Suprapubic skin (tissue), 4 donors: ENCODE data around the gene BBOF1. TPM values are rescaled to one million over a fixed set of nuclear protein-coding genes. Genes with fewer than 3 reads are reported as not detected.
A peak's percentile ranks its signal among the peaks of the same experiment; 100 is the strongest.

Experiments used
- DNase-seq, 2 donors: peaks; one replicate each; pipeline ENCODE4 v3.0.0-alpha.2; 2019; ENCODE audit warnings: low spot score in 2 of 2
- H3K27ac ChIP-seq: fragments of 200-600 bp; sonication (generic); one replicate; pipeline ENCODE4 v1.5.1; 2019
- H3K27me3 ChIP-seq: fragments of 200-600 bp; sonication (generic); one replicate; pipeline ENCODE4 v1.5.1; 2019
- H3K36me3 ChIP-seq: fragments of 200-600 bp; sonication (generic); one replicate; pipeline ENCODE4 v1.5.1; 2019
- H3K4me1 ChIP-seq: fragments of 200-600 bp; sonication (generic); one replicate; pipeline ENCODE4 v1.5.1; 2019
- H3K4me3 ChIP-seq: fragments of 200-600 bp; sonication (generic); one replicate; pipeline ENCODE4 v1.5.1; 2019; ENCODE audit warnings: mild to moderate bottlenecking
- H3K9me3 ChIP-seq: fragments of 200-600 bp; sonication (generic); one replicate; pipeline ENCODE4 v1.5.1; 2019
- CTCF ChIP-seq, 2 donors: fragments of 200-600 bp in 1 of 2; fragments of 450-650 bp in 1 of 2; sonication (generic) in 1 of 2; IDR thresholded peaks; one replicate each; pipeline ENCODE4 v1.5.1; 2016 to 2019; ENCODE audit warnings: antibody characterized with exemption in 2 of 2, mild to moderate bottlenecking in 1 of 2, moderate library complexity in 1 of 2
- EP300 ChIP-seq: sonication (generic); formaldehyde crosslinking; IDR thresholded peaks from one replicate; pipeline ENCODE4 v1.6.1; 2017; ENCODE audit warnings: antibody characterized with exemption
- POLR2A ChIP-seq, 2 donors: fragments of 450-650 bp; IDR thresholded peaks; one replicate each; pipeline ENCODE4 v1.6.1; 2017; ENCODE audit warnings: antibody characterized with exemption in 2 of 2, mild to moderate bottlenecking in 2 of 2, moderate library complexity in 2 of 2
- POLR2AphosphoS5 ChIP-seq, 3 donors: sonication (generic); formaldehyde crosslinking; IDR thresholded peaks; one replicate each; pipeline ENCODE4 v1.6.1; 2017; ENCODE audit warnings: antibody characterized with exemption in 3 of 3
- WGBS: methylation state at CpG from one replicate; pipeline ENCODE4 v1.1.5; 2018; 5-methylcytosine and 5-hydroxymethylcytosine counted together
- total RNA-seq, 4 donors: library from RNA; depleted of rRNA; stranded (reverse); fragments of >200 nt; gene quantifications; one replicate each; pipeline ENCODE4 v1.1.0, GENCODE V29; 2016

The BBOF1 gene
- total RNA-seq, 4 donors from 2014 or later, result 2.4 to 5.3 (median 3.9) TPM

- H3K27ac ChIP-seq, result no peak overlapping the region
- DNase-seq, result no peak
- H3K9me3 ChIP-seq, result no peaks in the 10 kb centered on the region
- H3K36me3 ChIP-seq, result peaks cover 9% of the 10 kb centered on the region
- H3K4me3 ChIP-seq, result no peak overlapping the region
- no peaks in the 10 kb centered on the region for H3K4me1 ChIP-seq
- no peak for TF ChIP-seq POLR2AphosphoS5 (IDR thresholded peaks at IDR 0.05)
- no peak for TF ChIP-seq POLR2A (IDR thresholded peaks at IDR 0.05)
- TF ChIP-seq EP300, result no peak
- no peak for TF ChIP-seq CTCF (IDR thresholded peaks at IDR 0.05)
- 83% methylated on average over 3 of the region's 3 CpGs for WGBS
- no peaks in the 10 kb centered on the region for H3K27me3 ChIP-seq
Measured at GRCh38 chr14:74034572-74034971, 15.4 kb downstream of the BBOF1 start.

GRCh38 chr14:74035556-74035955 is 16.4 kb downstream of the BBOF1 start:
- WGBS, result 93% methylated on average over 4 of the region's 4 CpGs
- TF ChIP-seq POLR2AphosphoS5 (IDR thresholded peaks at IDR 0.05) (no peak), CTCF (IDR thresholded peaks at IDR 0.05) (no peak)
- Histone ChIP-seq H3K4me3 (no peak overlapping the region), H3K27me3 (no peaks in the 10 kb centered on the region), H3K27ac (no peak overlapping the region), H3K4me1 (no peaks in the 10 kb centered on the region), H3K36me3 (peaks cover 9% of the 10 kb centered on the region), H3K9me3 (no peaks in the 10 kb centered on the region)
- no peak for DNase-seq

GRCh38 chr14:74038020-74038859 is 19.1 kb downstream of the BBOF1 start:
- no peak for DNase-seq
- Histone ChIP-seq H3K4me3 (no peak overlapping the region), H3K36me3 (peaks cover 14% of the 10 kb centered on the region), H3K27ac (no peak overlapping the region), H3K27me3 (no peaks in the 10 kb centered on the region), H3K9me3 (no peaks in the 10 kb centered on the region), H3K4me1 (no peaks in the 10 kb centered on the region)
- no peak for TF ChIP-seq POLR2AphosphoS5 (IDR thresholded peaks at IDR 0.05)
- TF ChIP-seq CTCF (IDR thresholded peaks at IDR 0.05), result peak; percentile 48 to 56
- 67% methylated on average over 3 of the region's 3 CpGs for WGBS

GRCh38 chr14:74042296-74042695 is 23.1 kb downstream of the BBOF1 start:
- peaks cover 4% of the 10 kb centered on the region for H3K36me3 ChIP-seq
- no peak overlapping the region for H3K27ac ChIP-seq
- H3K9me3 ChIP-seq, result no peaks in the 10 kb centered on the region
- H3K4me3 ChIP-seq, result no peak overlapping the region
- H3K27me3 ChIP-seq, result no peaks in the 10 kb centered on the region
- DNase-seq, result no peak
- TF ChIP-seq POLR2AphosphoS5 (IDR thresholded peaks at IDR 0.05), result no peak
- WGBS, result 48% methylated on average over 2 of the region's 2 CpGs
- no peaks in the 10 kb centered on the region for H3K4me1 ChIP-seq

GRCh38 chr14:74045522-74045921 is 26.4 kb downstream of the BBOF1 start:
- Histone ChIP-seq H3K36me3 (peaks cover 4% of the 10 kb centered on the region), H3K4me1 (peaks cover 7% of the 10 kb centered on the region), H3K9me3 (no peaks in the 10 kb centered on the region), H3K27ac (no peak overlapping the region), H3K27me3 (no peaks in the 10 kb centered on the region), H3K4me3 (no peak overlapping the region)
- TF ChIP-seq POLR2AphosphoS5 (IDR thresholded peaks at IDR 0.05), result no peak
- no peak for TF ChIP-seq POLR2A (IDR thresholded peaks at IDR 0.05)
- TF ChIP-seq CTCF (IDR thresholded peaks at IDR 0.05), result no peak
- no peak for TF ChIP-seq EP300
- DNase-seq, result no peak
- WGBS, result 100% methylated on average over 4 of the region's 4 CpGs

DNA sequence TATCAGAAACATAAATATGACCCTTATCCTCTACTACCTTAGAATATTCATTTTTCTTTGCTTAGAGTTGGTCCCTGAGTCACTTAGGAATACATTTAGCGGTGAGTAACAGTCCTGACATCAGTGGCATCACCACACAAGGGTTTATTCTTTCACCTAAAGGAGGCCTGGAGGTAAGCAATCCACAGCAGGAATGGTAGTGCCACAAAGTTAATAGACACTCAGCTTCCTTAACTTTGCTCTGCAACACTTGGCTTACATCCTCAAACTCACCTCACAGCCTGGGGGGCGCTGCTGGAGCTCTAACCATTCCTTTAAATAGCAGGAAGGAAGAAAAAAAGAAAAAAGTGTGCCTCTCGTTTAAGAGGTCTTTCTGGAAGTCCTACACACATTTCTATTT is 29.1 kb downstream of the BBOF1 start:
- TF ChIP-seq POLR2A (IDR thresholded peaks at IDR 0.05) (no peak), EP300 (no peak), CTCF (IDR thresholded peaks at IDR 0.05) (no peak), POLR2AphosphoS5 (IDR thresholded peaks at IDR 0.05) (no peak)
- Histone ChIP-seq H3K27me3 (no peaks in the 10 kb centered on the region), H3K36me3 (no peaks in the 10 kb centered on the region), H3K4me1 (peaks cover 7% of the 10 kb centered on the region), H3K4me3 (no peak overlapping the region), H3K27ac (no peak overlapping the region), H3K9me3 (no peaks in the 10 kb centered on the region)
- DNase-seq, result no peak
- 75% methylated on average over 3 of the region's 3 CpGs for WGBS
